Eye (tissue), 1 donor: ENCODE measurements around the gene POPDC2.
A peak's percentile ranks its signal among the peaks of the same experiment; 100 is the strongest.

Experiments used
- DNase-seq: peaks from one replicate; pipeline ENCODE4 v3.0.0-alpha.2; 2015

The POPDC2 gene

DNA sequence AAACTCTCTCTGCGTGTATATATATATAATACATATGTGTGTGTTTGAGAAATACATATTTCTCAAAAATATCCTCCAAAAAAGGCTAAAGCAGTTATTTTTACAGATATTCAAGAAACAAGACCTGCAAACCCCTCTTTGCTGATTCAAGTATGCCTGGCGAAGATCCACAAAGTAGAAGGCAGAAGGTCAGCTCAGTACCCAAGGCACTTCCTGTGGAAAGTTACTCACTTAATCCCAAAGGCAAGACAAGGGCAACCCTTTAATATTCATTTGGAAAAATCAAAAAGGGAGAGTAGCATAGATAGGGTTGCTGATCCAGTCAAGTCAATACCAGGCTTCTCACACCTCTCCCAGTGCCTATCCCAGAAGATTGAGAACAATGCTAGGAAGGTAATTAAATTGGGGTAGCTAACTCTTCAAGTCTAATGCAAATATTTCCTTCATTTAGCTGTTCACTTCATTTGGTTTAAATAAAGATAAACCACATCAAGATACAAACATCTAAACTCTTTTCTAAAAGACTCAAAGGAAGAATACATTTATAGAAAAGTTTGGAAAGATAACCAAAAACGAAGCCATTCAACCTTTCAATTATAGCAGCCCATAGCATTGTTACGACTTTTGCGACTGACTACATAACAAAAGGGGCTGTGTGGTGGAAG is 9.6 kb upstream of the POPDC2 start:
- DNase-seq, result no peak

DNA sequence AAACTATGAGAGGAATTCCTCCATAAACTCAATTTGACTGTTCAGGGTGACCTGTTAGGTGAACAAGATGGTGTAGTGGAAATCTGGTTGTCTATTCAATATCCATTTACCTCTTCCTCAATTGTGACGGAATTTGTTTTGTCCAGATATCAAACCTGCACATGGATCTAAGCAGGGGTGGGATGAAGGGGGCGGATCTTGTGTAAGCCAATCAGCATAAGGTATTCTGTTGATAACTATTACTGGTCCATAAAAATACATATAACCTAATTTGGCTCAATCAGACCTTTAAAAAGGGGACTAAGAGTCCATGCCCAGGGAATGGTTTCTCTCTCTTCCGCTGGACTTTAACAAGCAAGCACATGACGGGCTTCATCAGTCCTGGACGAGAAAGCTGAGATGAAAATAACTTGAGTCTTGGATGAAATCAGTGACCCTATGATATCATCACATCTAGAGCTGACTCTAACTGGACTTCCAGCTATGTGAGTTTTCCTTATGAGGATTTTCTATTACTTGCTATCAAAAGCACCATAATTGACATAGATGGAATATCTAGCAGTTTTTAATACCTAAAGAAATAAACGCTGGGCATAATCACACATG is 5.7 kb upstream of the POPDC2 start:
- DNase-seq, result no peak

DNA sequence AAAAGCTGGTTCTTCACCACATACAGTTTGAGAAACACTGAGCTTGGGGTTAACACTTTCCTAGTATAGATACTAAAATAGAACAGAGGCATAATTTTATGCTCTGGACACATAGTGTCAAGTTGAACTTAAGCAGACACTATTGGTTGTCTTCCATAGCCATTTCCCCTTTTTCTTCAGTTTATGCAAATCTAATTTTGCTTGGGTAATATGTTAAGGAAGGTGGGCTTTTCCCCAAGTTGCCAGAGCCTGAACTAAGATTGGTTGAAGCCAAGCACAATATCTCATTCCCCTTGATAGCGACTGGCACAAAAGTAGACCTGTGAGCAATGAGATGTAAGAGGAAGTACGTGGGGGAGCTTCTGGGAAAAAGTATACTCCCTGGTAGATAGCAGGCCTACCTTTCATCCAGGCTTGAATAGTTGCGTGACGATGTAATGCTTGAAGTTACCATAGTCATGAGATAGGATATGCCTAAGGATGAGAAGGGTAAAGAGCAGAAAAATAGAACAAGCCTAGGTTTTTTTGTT is 4.5 kb upstream of the POPDC2 start:
- no peak for DNase-seq

DNA sequence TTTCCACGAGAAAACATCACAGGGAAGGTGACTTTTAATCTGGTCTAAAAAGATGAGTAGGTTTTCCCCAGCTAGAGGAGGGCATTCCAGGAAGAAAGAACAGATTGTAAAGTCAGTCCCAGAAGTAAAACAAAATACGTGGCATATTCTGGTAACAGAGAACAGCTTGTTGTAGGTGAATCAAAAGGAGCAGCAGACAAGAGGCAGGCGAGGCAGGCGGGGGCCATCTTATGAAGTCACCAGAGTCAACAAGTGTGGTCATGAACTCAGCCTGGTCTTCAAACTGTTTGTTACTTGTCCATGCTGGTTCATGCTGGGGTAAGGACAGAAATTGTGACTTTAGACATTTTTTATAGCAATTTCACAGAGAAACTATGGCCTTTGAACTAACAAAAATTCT is 4.0 kb upstream of the POPDC2 start:
- no peak for DNase-seq

DNA sequence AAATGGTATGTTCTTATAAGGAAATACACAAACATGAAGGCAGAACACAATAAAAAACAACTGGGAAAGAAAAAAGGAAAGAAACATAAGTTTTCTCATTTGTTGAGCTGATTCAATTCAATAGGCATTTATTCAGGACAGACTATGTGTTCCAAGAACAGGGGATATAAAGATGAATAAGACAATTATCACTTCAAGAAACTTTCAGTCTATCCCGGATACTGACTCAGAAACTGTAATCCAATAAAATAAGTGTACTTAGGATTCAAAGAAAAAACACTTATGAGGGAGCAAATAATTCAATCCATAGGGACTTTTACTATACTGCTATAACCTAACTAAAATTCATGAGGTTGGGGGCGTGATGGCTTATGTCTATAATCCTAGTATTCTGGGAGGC is 3.5 kb upstream of the POPDC2 start:
- DNase-seq, result no peak

DNA sequence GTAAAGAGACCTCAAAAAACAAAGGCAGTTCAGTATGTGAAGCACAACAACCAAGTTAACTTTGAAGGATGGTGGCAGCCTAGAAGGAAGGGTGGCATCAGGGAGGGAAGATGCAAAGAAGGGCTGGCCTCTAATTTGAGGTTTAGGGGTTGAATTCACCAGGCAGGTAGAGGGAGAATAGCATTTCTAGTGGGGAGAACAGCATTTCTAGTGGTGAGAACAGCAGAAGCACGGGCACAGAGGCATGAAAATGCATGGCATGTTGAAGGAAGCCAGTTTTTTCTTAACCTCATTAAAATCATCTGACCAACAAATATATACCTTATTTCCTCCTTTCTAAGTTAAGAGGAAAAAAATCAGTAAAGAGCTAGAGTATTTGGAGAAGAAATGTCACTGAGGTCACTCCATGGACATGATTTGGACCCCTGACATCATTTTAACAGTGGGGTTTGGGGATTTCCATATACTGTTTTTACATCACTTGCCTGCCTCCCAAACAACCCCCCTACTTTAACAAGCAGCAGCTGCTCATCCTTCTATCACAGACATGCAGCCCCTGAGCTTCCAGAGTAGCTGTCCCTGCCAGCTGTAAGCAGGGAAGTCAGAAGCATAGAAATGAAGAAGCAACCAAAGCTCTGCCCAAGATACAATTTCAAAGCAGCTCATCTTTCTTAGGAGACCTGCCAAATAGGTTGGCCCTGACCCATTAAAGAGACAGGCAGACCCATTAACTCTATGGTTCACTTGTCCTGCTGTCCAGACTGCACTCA is 2.4 kb upstream of the POPDC2 start:
- DNase-seq, result no peak

DNA sequence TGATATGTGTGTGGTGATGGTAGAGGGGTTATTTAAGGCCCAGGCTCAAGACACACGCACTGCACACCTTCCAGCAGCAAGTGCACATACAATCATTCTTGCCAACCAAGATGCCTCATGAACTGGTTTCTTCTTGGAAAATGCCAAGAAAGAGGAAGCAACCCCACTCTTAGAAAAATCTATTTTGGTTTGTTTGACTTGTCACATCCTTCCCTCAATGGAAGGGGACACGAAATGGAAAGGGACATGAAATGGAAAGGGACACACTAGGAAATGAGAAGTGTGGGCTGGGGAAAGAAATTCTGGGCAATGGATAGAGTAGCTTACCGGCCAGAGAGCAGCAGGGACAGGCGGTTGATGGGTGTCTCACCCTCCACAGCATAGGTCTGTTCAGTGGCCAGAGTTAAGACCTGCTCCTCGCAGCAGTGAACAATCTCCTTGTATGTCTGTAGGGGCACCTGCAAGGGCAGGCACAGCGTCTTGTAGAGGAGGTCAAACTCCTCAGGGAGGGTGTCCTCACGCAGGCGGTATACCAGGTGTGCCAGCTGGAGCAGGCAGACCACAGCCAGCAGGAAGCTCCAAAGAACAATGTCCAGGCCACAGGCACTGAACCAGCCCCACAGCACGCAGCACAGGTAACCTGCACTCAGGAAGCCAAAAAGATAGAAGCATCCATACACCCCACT is 640 bp downstream of the POPDC2 start:
- no peak for DNase-seq

DNA sequence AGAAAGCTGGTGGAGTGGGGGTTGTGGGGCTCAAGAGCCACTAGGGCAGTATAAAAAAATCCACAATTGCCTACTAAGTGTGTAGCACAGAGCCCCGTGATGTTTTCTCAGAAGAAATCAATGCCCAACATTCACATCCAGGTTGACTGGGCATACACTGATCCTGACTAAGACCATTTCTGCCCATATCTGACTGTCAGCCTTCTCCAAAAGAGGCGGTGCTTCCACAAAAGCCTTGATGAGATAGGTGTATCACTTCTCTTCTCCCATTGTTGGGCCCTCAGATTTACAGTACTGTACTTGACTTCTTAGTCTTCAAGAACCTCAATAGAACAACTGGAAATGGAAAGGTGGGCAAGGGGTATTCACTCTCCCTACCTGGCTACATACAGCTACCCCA is 1.4 kb downstream of the POPDC2 start:
- no peak for DNase-seq

DNA sequence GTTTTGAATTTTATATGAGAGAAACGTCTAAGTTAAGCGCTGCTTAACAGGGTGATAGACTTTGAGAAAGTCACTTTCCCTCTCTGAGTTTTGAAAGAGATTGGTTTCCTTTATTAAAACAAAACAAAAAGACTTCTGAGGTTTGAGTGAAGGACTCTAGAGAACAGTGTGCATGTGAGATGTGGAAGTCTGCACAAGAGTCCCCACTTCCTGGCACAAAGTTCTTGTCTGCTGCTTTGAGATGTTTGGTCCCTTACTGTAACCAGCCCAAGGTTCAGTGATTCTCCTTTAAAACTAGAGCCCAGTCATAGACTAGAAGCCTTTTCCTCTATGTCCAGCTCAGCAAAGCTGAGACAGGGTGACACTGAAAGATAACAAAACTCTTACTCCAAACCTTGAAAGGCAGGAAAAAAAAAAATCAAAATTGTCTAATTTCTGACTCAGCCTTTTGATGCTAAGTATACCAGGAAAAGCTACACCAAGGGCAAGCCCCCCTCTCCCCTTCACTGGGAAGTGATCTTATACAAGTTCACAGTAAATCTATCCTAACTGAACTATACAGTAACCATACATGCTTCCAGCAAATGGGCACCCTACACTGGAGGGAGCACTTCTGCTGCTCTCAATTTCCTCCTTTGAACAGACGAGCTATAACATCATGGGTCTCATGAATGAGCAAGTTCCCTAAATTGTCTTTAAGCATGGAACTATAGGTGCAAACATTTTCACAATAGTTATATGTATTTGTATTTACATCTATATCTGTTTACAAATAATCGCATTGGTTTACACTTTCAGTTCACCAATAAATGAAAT is 2.3 kb downstream of the POPDC2 start:
- no peak for DNase-seq

DNA sequence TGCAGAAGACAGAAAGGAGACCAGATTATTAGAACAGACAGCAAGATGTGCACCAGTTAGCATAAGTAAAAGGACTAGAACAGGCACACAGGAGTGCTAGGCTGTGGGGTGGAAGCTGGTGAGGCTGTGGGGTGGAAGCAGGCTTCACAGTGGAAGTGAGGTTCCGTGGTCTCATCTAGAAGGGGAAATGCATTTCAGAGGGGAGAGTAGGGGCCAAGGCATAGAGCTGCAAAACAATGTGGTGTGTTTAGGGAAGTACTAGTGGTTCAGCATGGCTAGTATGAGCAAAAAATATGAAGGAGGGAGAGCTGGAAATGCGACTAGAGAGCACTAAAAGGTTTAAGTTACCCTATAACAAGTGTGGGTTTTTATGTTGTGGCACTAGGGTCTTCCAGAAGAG is 6.5 kb downstream of the POPDC2 start:
- no peak for DNase-seq

DNA sequence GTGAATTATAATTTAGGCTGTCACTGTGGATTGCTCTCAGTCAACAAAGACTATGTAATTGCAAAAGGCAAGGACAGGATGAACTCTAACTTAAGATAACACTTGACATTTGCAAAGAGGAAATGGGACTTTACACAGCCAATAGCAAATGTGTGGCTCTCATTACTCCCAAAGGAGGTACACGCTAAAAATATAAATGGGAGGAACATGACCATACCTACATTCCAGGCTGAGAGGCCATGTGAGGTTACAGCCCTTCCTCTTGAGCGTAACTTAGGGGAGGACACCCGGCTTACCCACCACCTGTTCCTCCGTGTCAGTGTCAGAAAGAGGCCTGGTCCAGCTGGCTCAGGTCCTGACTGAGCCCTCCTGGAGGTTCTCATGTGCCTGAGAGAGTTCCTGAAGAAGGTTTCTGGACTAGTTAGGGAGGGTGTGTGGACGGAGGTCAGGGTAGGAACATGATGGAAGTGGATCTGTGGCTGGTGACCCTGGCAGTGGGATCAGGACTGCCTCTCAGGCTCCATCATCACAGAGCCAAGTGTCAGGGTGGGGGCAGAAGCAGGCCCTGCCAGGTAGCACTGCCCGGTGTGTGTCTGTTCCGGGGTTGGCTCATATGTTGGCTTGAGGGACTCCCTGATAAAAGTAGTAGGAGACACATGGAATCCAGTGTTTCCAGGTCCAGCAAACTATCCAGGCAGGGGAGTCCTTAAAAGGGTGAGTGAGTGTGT is 7.9 kb downstream of the POPDC2 start:
- no peak for DNase-seq

DNA sequence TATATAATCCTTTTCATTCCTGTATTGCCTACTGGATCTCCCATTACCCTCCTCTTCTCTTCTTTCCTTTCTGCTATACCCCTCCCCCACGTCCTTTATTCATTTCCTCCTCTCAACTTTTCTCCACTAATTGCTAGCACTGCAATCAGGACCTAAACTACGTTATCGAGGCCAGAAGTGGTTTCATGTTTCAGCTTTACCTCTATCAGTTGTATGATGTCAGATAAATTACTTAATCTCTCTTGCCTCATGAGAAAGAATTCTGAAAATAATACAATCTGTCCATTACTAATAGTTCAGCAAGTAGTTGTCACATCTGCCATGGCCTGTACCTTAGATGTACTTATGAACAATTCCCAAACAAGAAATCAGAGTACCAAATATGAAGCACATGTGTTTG is 10.6 kb downstream of the POPDC2 start:
- DNase-seq, result peak; percentile 19

DNA sequence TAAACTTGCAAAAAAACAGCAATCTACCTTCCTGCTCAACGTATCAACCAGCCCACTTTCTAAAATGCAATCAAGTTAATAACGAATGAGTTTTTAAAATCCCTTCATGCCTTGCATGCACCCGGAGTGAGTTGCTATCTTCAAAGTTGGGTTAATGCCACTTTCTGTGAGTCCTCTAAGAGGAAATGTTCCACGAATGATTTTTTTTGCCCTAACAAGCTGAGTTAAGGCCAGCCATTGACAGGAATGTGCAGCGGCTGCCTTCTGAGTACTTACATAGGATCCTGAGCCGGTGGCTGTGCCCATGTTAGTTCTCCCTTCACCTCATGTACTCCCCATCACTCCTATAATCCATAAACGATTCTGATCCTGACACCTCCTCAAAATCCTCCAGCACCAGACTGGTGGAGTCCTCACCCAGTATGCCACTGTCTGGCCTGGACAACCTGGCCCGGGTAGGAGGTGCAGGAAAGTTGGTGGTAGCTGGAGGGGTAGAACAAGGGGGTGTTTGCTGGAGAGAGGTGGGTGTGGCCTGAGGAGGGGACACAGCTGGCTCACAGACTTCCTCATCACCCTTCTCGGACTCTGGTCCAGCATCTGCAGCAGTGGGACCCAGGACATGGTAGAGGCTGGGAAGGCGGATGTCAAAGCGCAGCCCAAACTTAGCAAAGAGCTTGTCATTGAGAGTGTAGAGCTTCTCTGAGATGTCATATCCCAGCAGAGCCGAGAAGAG is 12.4 kb downstream of the POPDC2 start:
- no peak for DNase-seq

DNA sequence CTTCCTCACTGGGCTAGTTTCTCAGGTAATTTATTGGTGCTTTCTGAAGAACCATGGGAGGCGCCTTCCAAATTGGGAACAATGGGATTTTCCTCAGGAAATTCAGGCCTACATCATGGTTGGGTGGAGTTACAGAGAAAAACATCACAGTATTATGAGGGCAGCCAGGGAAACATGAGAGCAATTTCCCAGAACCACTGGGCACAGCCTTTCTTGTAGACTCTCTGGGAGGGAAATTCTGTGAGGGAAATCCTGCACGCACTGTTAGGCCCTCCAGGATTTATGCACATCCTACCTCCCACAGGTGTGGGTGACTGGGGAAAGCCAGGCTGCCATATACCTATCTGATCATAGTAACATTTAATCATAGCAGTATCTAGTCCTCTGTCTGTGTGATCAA is 13.2 kb downstream of the POPDC2 start:
- no peak for DNase-seq

DNA sequence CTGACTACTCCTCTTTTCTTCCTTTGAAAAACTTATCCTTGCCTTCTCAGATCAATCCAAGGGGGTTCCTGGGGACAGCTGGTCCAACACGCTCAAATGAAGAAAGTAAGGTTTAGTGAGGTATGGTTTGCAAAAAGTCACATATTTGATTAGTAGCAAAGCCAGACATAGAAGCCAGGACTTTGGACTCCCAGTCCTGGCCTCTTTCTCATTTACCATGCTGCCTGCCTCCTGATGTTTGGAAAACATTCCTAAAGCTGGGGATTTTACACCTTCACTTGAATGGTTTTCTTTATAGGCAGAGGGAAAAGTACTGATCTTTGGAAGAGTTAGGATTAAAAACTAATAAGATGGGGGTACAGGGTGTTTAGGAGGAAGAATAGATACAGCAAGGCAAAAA is 14.6 kb downstream of the POPDC2 start:
- no peak for DNase-seq

DNA sequence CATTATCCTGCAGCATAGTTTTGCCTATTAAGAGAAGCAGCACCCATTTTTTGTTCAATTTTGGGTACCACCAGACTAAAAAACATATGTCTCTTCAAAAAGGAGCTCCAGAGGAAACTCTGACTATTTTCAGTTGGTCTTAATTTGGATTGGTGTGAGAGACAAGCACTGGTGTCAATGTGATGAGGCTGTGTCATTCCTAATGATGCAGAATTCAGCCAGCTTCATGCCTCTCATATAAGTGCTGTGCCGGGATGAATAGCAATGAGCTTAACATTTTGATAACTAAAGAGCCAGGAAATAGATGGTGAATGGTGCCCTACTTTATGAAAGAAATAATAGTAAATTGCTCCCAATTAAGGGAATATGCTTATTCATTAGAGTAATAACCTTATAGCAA is 15.9 kb downstream of the POPDC2 start:
- DNase-seq, result no peak

DNA sequence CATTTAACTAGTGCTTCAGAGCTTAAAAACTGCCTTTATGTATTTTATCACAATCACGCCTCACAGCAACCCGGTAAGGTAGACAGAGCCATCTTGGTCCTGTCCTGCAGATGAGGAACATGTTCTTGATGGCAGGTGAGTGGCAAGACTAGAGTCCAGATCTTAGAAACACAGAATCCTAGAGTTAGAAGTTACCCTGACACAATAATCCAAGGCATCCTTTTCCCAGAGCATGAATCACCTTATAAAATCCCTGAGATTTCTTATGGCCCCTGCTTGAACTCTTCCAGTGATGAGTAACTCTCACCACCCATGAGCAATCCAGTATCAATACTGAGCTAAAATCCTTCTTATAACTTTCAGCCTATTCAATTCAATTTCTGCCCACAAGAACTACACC is 16.9 kb downstream of the POPDC2 start:
- no peak for DNase-seq

DNA sequence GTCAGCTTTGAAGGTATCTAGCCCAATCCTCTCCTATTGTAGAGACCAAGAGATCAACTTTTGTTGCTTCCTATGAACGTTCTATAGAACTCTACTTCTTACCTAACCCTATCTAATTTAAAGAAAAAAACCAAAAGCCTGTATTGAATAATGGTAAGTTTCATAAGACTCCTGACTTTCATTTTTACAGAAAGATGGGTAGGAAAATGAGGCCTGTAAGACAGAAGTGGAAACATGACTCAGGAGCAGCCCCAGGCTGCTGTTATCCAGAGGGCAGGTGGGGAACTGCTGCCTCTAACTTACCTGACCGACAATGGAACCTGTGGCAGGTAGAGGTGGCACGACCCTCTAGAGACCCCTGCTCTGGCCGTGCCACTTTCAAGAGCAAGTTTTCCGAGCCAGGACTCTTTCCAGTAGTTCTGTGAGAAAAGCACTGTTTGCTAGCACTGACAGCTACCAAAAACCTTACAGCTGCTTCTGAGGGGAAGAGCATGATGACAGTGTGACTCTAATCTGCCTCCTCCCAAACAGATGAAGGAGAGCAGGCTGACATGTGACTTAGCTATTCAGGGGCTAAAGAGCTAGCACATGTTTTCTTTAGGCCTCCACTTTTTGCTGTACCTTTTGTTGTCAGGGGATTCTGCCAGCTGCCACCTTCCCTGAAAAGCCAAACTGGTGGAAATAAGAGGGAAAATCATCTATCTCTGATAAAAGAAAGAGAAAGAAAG is 17.5 kb downstream of the POPDC2 start:
- no peak for DNase-seq

DNA sequence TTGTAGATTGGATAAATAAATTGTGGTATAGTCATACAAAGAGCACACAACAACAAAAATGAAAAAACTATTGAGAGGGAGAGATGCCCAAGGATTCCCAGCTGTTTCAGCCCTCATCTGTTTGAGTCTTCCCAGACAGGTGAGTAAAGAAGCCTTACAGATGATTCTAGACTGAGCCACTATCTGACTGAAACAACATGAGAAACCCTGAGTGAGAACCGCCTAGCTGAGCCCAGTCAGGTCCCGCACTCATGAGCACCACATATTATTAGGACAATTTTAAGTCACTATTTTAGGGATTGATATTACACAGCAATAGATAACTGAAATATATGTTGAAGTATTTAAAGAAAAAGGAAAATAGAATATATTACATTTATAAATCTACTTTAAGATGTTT is 19.0 kb downstream of the POPDC2 start:
- no peak for DNase-seq
